ENCODE data around the gene UBE3C.

UBE3C gene

GRCh38 chr7:157299317-157299612, 160.5 kb downstream of the UBE3C start:
- DNase-seq: no peak

GRCh38 chr7:157299613-157300368, 161.1 kb downstream of the UBE3C start:
- DNase-seq: no peak

GRCh38 chr7:157300369-157300825, 161.7 kb downstream of the UBE3C start:
- DNase-seq: no peak

- DNase-seq: peak in 1 of 2 experiments; percentile 42
Measured at GRCh38 chr7:157301610-157302120, 162.9 kb downstream of the UBE3C start.

- no peak for DNase-seq
Measured at GRCh38 chr7:157306846-157307838, 168.4 kb downstream of the UBE3C start.

- no peak for DNase-seq
Measured at GRCh38 chr7:157309988-157310668, 171.4 kb downstream of the UBE3C start.

- DNase-seq: no peak
Measured at GRCh38 chr7:157310676-157311185, 172.0 kb downstream of the UBE3C start.

GRCh38 chr7:157312941-157313340, 174.2 kb downstream of the UBE3C start:
- DNase-seq: peak; percentile 24 to 35

GRCh38 chr7:157313645-157314044, 174.9 kb downstream of the UBE3C start:
- no peak for DNase-seq

- DNase-seq: peak; percentile 79 to 86
Measured at GRCh38 chr7:157318015-157318706, 179.4 kb downstream of the UBE3C start.

All from AML-193 (cell line).